Neural cell (in vitro differentiated cells): Measurements from ENCODE around the gene ASB6.

Experiments
- CTCF ChIP-seq: fragments of 450-650 bp; IDR thresholded peaks from 2 replicates; pipeline ENCODE4 v1.5.1; 2014; ENCODE audit warnings: antibody characterized with exemption, mild to moderate bottlenecking, moderate library complexity; ENCODE audit not compliant: poor library complexity, severe bottlenecking
- EP300 ChIP-seq: fragments of 450-650 bp; conservative IDR thresholded peaks from 2 replicates; pipeline ENCODE4 v1.6.1; 2014; ENCODE audit warnings: antibody characterized with exemption, mild to moderate bottlenecking, moderate library complexity; ENCODE audit not compliant: poor library complexity, severe bottlenecking
- EZH2 ChIP-seq: fragments of 200-600, 300-800 bp; shearing (Covaris generic), sonication (generic); IDR thresholded peaks from 2 replicates; pipeline ENCODE4 v1.6.1; 2014; ENCODE audit warnings: antibody characterized with exemption, low read length, borderline replicate concordance, mild to moderate bottlenecking; ENCODE audit not compliant: insufficient read depth, poor library complexity, severe bottlenecking
- POLR2AphosphoS5 ChIP-seq: IDR thresholded peaks from 2 replicates; pipeline ENCODE4 v1.6.1; 2012
- RAD21 ChIP-seq: fragments of 450-650 bp; conservative IDR thresholded peaks from 2 replicates; pipeline ENCODE4 v1.6.1; 2014; ENCODE audit warnings: antibody characterized with exemption, mild to moderate bottlenecking, moderate library complexity

GRCh38 chr9:129596541-129597331 is 45.2 kb downstream of the ASB6 start:
- TF ChIP-seq POLR2AphosphoS5 (no peak), CTCF (no peak), RAD21 (no peak), EZH2 (no peak), EP300 (no peak)
